H9 (cell line): ENCODE results near the gene CCR7. TPM values are rescaled to one million over a fixed set of nuclear protein-coding genes. Genes with fewer than 3 reads are reported as not detected.

Source experiments
- DNase-seq: peaks from one replicate; pipeline ENCODE4 v3.0.0-alpha.2; 2017
- H2AFZ ChIP-seq: one replicate; pipeline ENCODE4 v1.6.1; 2013; ENCODE audit warnings: mild to moderate bottlenecking, low read length, control low read depth, moderate library complexity
- H2AK5ac ChIP-seq: 2 replicates; pipeline ENCODE4 v1.6.1; 2013; ENCODE audit warnings: low read length, control low read depth, mixed read lengths; ENCODE audit not compliant: insufficient read length
- H2BK120ac ChIP-seq: one replicate; pipeline ENCODE4 v1.6.1; 2013; ENCODE audit warnings: low read depth, mild to moderate bottlenecking, low read length, control low read depth, inconsistent platforms; ENCODE audit not compliant: poor library complexity, severe bottlenecking
- H2BK12ac ChIP-seq: 2 replicates; pipeline ENCODE4 v1.6.1; 2013; ENCODE audit warnings: low read length, control low read depth, mixed read lengths, low read depth; ENCODE audit not compliant: insufficient read length
- H2BK15ac ChIP-seq: 2 replicates; pipeline ENCODE4 v1.6.1; 2013; ENCODE audit warnings: low read depth, low read length, control low read depth
- H2BK20ac ChIP-seq: one replicate; pipeline ENCODE4 v1.6.1; 2013; ENCODE audit warnings: low read depth, mild to moderate bottlenecking, low read length, control low read depth, inconsistent platforms; ENCODE audit not compliant: poor library complexity, severe bottlenecking
- H2BK5ac ChIP-seq: 2 replicates; pipeline ENCODE4 v1.6.1; 2013; ENCODE audit warnings: low read length, control low read depth, mixed read lengths; ENCODE audit not compliant: insufficient read length
- H3K14ac ChIP-seq: 2 replicates; pipeline ENCODE4 v1.6.1; 2013; ENCODE audit warnings: low read length, control low read depth; ENCODE audit not compliant: insufficient read depth
- H3K18ac ChIP-seq: 2 replicates; pipeline ENCODE4 v1.6.1; 2013; ENCODE audit warnings: low read depth, mild to moderate bottlenecking, mixed read lengths, low read length, control low read depth; ENCODE audit not compliant: insufficient read length
- H3K23ac ChIP-seq: 2 replicates; pipeline ENCODE4 v1.6.1; 2013; ENCODE audit warnings: low read length, control low read depth, mixed read lengths, low read depth; ENCODE audit not compliant: insufficient read length
- H3K23me2 ChIP-seq: 2 replicates; pipeline ENCODE4 v1.6.1; 2013; ENCODE audit warnings: low read depth, mild to moderate bottlenecking, mixed read lengths, low read length, control low read depth; ENCODE audit not compliant: insufficient read length, poor library complexity, severe bottlenecking
- H3K27ac ChIP-seq: 2 replicates; pipeline ENCODE4 v1.5.1; 2013; ENCODE audit warnings: low read length, control low read depth, mixed read lengths, low read depth; ENCODE audit not compliant: insufficient read length
- H3K27me3 ChIP-seq: 2 replicates; pipeline ENCODE4 v1.6.1; 2013; ENCODE audit warnings: low read length, control low read depth, inconsistent platforms; ENCODE audit not compliant: insufficient read depth
- H3K4ac ChIP-seq: 2 replicates; pipeline ENCODE4 v1.6.1; 2013; ENCODE audit warnings: low read depth, mild to moderate bottlenecking, control low read depth, inconsistent platforms, low read length, moderate library complexity
- H3K4me1 ChIP-seq: 2 replicates; pipeline ENCODE4 v1.6.1; 2013; ENCODE audit warnings: low read length, control low read depth, inconsistent platforms; ENCODE audit not compliant: insufficient read depth
- H3K4me2 ChIP-seq: 2 replicates; pipeline ENCODE4 v1.6.1; 2013; ENCODE audit warnings: low read length, control low read depth, mixed read lengths; ENCODE audit not compliant: insufficient read length, insufficient read depth
- H3K56ac ChIP-seq: 2 replicates; pipeline ENCODE4 v1.6.1; 2013; ENCODE audit warnings: low read depth, mild to moderate bottlenecking, mixed read lengths, low read length, control low read depth; ENCODE audit not compliant: insufficient read length
- H3K79me1 ChIP-seq: 2 replicates; pipeline ENCODE4 v1.6.1; 2013; ENCODE audit warnings: low read depth, mild to moderate bottlenecking, moderate library complexity, low read length, control low read depth, inconsistent platforms; ENCODE audit not compliant: insufficient read depth, poor library complexity, severe bottlenecking
- H3K79me2 ChIP-seq: 2 replicates; pipeline ENCODE4 v1.6.1; 2013; ENCODE audit warnings: low read length, control low read depth, inconsistent platforms; ENCODE audit not compliant: insufficient read depth
- H3K9ac ChIP-seq: 2 replicates; pipeline ENCODE4 v1.6.1; 2013; ENCODE audit warnings: low read length, control low read depth, mixed read lengths; ENCODE audit not compliant: insufficient read length; ENCODE audit errors: extremely low read depth
- H3K9me3 ChIP-seq: one replicate; pipeline ENCODE4 v1.6.1; 2013; ENCODE audit warnings: low read depth, low read length, inconsistent platforms; ENCODE audit not compliant: control insufficient read depth
- H3T11ph ChIP-seq: one replicate; pipeline ENCODE4 v1.6.1; 2013; ENCODE audit warnings: mild to moderate bottlenecking, low read length, control low read depth, inconsistent platforms
- H4K20me1 ChIP-seq: one replicate; pipeline ENCODE4 v1.6.1; 2013; ENCODE audit not compliant: control insufficient read depth, insufficient read length, insufficient read depth
- H4K5ac ChIP-seq: 2 replicates; pipeline ENCODE4 v1.6.1; 2013; ENCODE audit warnings: low read depth, mild to moderate bottlenecking, mixed read lengths, low read length, control low read depth; ENCODE audit not compliant: insufficient read length
- H4K8ac ChIP-seq: replicated peaks from 2 replicates; pipeline ENCODE4 v1.6.1; 2013; ENCODE audit warnings: low read length, control low read depth, mixed read lengths, low read depth; ENCODE audit not compliant: insufficient read length
- H4K91ac ChIP-seq: 2 replicates; pipeline ENCODE4 v1.6.1; 2013; ENCODE audit warnings: low read depth, mild to moderate bottlenecking, moderate library complexity, mixed read lengths, low read length, control low read depth; ENCODE audit not compliant: insufficient read length
- H3K27ac Mint-ChIP-seq, 3 experiments: 2 replicates in 2 of 3; 3 replicates in 1 of 3; pipeline ENCODE4 v1.8.0; 2020 to 2021; ENCODE audit warnings: mixed read lengths in 3 of 3, mild to moderate bottlenecking in 1 of 3, moderate library complexity in 1 of 3
- H3K27me3 Mint-ChIP-seq: 2 replicates; pipeline ENCODE4 v1.8.0; 2021; ENCODE audit warnings: low read depth, mild to moderate bottlenecking, moderate library complexity, mixed read lengths
- H3K36me3 Mint-ChIP-seq, 3 experiments: 2 replicates in 2 of 3; 3 replicates in 1 of 3; pipeline ENCODE4 v1.8.0; 2020 to 2021; ENCODE audit warnings: low read depth in 3 of 3, mixed read lengths in 3 of 3; ENCODE audit not compliant: insufficient read depth in 1 of 3
- H3K4me1 Mint-ChIP-seq, 2 experiments: 2 replicates each; pipeline ENCODE4 v1.8.0; 2020; ENCODE audit warnings: mixed read lengths in 2 of 2
- H3K4me3 Mint-ChIP-seq, 2 experiments: 2 replicates in 1 of 2; 3 replicates in 1 of 2; pipeline ENCODE4 v1.8.0; 2020 to 2021; ENCODE audit warnings: mild to moderate bottlenecking in 2 of 2, mixed read lengths in 2 of 2, moderate library complexity in 1 of 2
- H3K9me3 Mint-ChIP-seq, 2 experiments: 2 replicates in 1 of 2; 3 replicates in 1 of 2; pipeline ENCODE4 v1.8.0; 2020; ENCODE audit warnings: mild to moderate bottlenecking in 2 of 2, mixed read lengths in 2 of 2, moderate library complexity in 1 of 2
- WGBS: extraction: QIAGEN DNeasy Blood & Tissue Kit; methylation state at CpG from one replicate; pipeline ENCODE4 v1.1.7; 2013; ENCODE audit warnings: missing lambda C conversion rate, low lambda C conversion rate, mixed read lengths; ENCODE audit not compliant: insufficient read length; ENCODE audit errors: extremely low coverage; 5-methylcytosine and 5-hydroxymethylcytosine counted together
- total RNA-seq: library from RNA; stranded (reverse); gene quantifications from 2 replicates; pipeline ENCODE4 v1.2.1, GENCODE V29; 2021
- TF ChIP-seq, protein P1 (sequence below): fragments of 200-600 bp; sonication (generic); conservative IDR thresholded peaks from 3 replicates; pipeline ENCODE4 v1.8.0; 2021; ENCODE audit warnings: antibody characterized with exemption, mild to moderate bottlenecking

CCR7 gene
- total RNA-seq, 1 experiment from 2014 or later, result 0.31 TPM

- Histone ChIP-seq H3K18ac (no peak overlapping the region), H3K79me1 (no peaks in the 10 kb centered on the region), H3K23ac (no peak overlapping the region), H4K5ac (no peak overlapping the region), H3K4ac (no peak overlapping the region), H3K14ac (0 out of 2 replicates have a peak overlapping the region, but pooled peaks have one; percentile 2), H2BK20ac (no peak overlapping the region), H2BK120ac (no peak overlapping the region), H3K56ac (no peak overlapping the region), H3K79me2 (no peaks in the 10 kb centered on the region), H3K23me2 (no peaks in the 10 kb centered on the region), H3K4me2 (no peak overlapping the region), H2BK15ac (no peak overlapping the region), H3K4me1 (no peaks in the 10 kb centered on the region), H3K9me3 (no peaks in the 10 kb centered on the region), H3T11ph (no peak overlapping the region), H2BK5ac (no peak overlapping the region), H4K20me1 (no peaks in the 10 kb centered on the region), H2AK5ac (no peak overlapping the region), H4K8ac (no peak overlapping the region), H3K27me3 (no peaks in the 10 kb centered on the region), H4K91ac (no peak overlapping the region), H2BK12ac (no peak overlapping the region), H3K9ac (no peak overlapping the region), H3K27ac (no peak overlapping the region), H2AFZ (no peak overlapping the region)
- TF ChIP-seq, protein P1, sequence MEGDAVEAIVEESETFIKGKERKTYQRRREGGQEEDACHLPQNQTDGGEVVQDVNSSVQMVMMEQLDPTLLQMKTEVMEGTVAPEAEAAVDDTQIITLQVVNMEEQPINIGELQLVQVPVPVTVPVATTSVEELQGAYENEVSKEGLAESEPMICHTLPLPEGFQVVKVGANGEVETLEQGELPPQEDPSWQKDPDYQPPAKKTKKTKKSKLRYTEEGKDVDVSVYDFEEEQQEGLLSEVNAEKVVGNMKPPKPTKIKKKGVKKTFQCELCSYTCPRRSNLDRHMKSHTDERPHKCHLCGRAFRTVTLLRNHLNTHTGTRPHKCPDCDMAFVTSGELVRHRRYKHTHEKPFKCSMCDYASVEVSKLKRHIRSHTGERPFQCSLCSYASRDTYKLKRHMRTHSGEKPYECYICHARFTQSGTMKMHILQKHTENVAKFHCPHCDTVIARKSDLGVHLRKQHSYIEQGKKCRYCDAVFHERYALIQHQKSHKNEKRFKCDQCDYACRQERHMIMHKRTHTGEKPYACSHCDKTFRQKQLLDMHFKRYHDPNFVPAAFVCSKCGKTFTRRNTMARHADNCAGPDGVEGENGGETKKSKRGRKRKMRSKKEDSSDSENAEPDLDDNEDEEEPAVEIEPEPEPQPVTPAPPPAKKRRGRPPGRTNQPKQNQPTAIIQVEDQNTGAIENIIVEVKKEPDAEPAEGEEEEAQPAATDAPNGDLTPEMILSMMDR, result no peak
- WGBS, result no CpG with 5 or more reads among the region's 15 CpGs
- H3K36me3 Mint-ChIP-seq, result no peaks in the 10 kb centered on the region
- H3K4me3 Mint-ChIP-seq, result no peak overlapping the region
- peaks cover 13 to 29% of the 10 kb centered on the region in 2 experiments for H3K4me1 Mint-ChIP-seq
- peaks cover 3% of the 10 kb centered on the region; the same call in 1 of the 2 replicates for H3K27me3 Mint-ChIP-seq
- DNase-seq, result no peak
- H3K9me3 Mint-ChIP-seq, result peaks cover 0 to 2% of the 10 kb centered on the region in 2 experiments; a peak in 1 of 5 replicates
- H3K27ac Mint-ChIP-seq, result no peak overlapping the region
These were observed 27.0 kb downstream of the CCR7 start for GRCh38 chr17:40538019-40538935.
